GM23338 (cell line): Measurements from ENCODE around the gene C16orf74. TPM values are rescaled to one million over a fixed set of nuclear protein-coding genes. Genes with fewer than 3 reads are reported as not detected.

Source experiments
- ATAC-seq: fragments of 200-7000 bp; cut with Tn5 transposase; 3 replicates; pipeline ENCODE4 v1.9.1; 2020
- DNase-seq: peaks from one replicate; pipeline ENCODE4 v3.0.0-alpha.2; 2015; ENCODE audit warnings: low spot score
- H2AFZ ChIP-seq: fragments of 200-600 bp; sonication (generic); 2 replicates; pipeline ENCODE4 v1.8.0; 2016; ENCODE audit warnings: antibody characterized with exemption, mild to moderate bottlenecking, moderate library complexity
- H3F3A ChIP-seq: fragments of 200-600 bp; sonication (generic); replicated peaks from 2 replicates; pipeline ENCODE4 v1.8.0; 2017; ENCODE audit warnings: antibody characterized with exemption, mixed run types, low read depth
- H3K27ac ChIP-seq: fragments of 200-600 bp; sonication (generic); 2 replicates; pipeline ENCODE4 v1.6.1; 2016; ENCODE audit warnings: low read depth
- H3K27me3 ChIP-seq: fragments of 200-600 bp; sonication (generic); 2 replicates; pipeline ENCODE4 v1.8.0; 2016; ENCODE audit warnings: mild to moderate bottlenecking, mixed run types, moderate library complexity; ENCODE audit not compliant: insufficient read depth
- H3K36me3 ChIP-seq: fragments of 200-600 bp; sonication (generic); 2 replicates; pipeline ENCODE4 v1.8.0; 2016; ENCODE audit warnings: mild to moderate bottlenecking; ENCODE audit not compliant: insufficient read depth
- H3K4me1 ChIP-seq: fragments of 200-600 bp; sonication (generic); 2 replicates; pipeline ENCODE4 v1.8.0; 2016; ENCODE audit warnings: mild to moderate bottlenecking, moderate library complexity; ENCODE audit not compliant: insufficient read depth
- H3K4me2 ChIP-seq: fragments of 200-600 bp; sonication (generic); 2 replicates; pipeline ENCODE4 v1.7.1; 2017; ENCODE audit warnings: mixed run types
- H3K4me3 ChIP-seq: fragments of 200-600 bp; sonication (generic); 2 replicates; pipeline ENCODE4 v1.6.1; 2016; ENCODE audit warnings: mixed run types
- H3K79me2 ChIP-seq: fragments of 200-600 bp; sonication (generic); replicated peaks from 2 replicates; pipeline ENCODE4 v1.8.0; 2017; ENCODE audit warnings: mild to moderate bottlenecking; ENCODE audit not compliant: insufficient read depth
- H3K9me2 ChIP-seq: fragments of 200-600 bp; sonication (generic); 2 replicates; pipeline ENCODE4 v1.8.0; 2017; ENCODE audit not compliant: insufficient read depth
- H4K20me1 ChIP-seq: fragments of 200-600 bp; sonication (generic); replicated peaks from 2 replicates; pipeline ENCODE4 v1.8.0; 2017; ENCODE audit warnings: mild to moderate bottlenecking; ENCODE audit not compliant: insufficient read depth
- H3K27ac Mint-ChIP-seq: 2 replicates; pipeline ENCODE4 v1.8.0; 2020; ENCODE audit warnings: inconsistent platforms, mild to moderate bottlenecking, moderate library complexity, mixed read lengths
- H3K27me3 Mint-ChIP-seq: 3 replicates; pipeline ENCODE4 v1.8.0; 2022; ENCODE audit warnings: low read depth, mild to moderate bottlenecking, moderate library complexity, mixed read lengths, inconsistent platforms; ENCODE audit not compliant: insufficient read depth, poor library complexity
- H3K36me3 Mint-ChIP-seq: 3 replicates; pipeline ENCODE4 v1.8.0; 2021; ENCODE audit warnings: low read depth, mild to moderate bottlenecking, inconsistent platforms, moderate library complexity, mixed read lengths
- H3K4me1 Mint-ChIP-seq: 3 replicates; pipeline ENCODE4 v1.8.0; 2020; ENCODE audit warnings: mild to moderate bottlenecking, inconsistent platforms, mixed read lengths
- H3K4me3 Mint-ChIP-seq: 3 replicates; pipeline ENCODE4 v1.8.0; 2021; ENCODE audit warnings: moderate library complexity, mild to moderate bottlenecking, inconsistent platforms, mixed read lengths
- H3K9me3 Mint-ChIP-seq: 3 replicates; pipeline ENCODE4 v1.8.0; 2020; ENCODE audit warnings: moderate library complexity, mild to moderate bottlenecking, inconsistent platforms, mixed read lengths
- CREB1 ChIP-seq: fragments of 250-450 bp; sonication (Bioruptor Pico); IDR thresholded peaks from 2 replicates; pipeline ENCODE4 v1.5.0; 2020; ENCODE audit warnings: low read depth, mild to moderate bottlenecking, moderate library complexity
- ETS1 ChIP-seq: IDR thresholded peaks from 2 replicates; pipeline ENCODE4 v1.6.1; 2016; ENCODE audit warnings: antibody characterized with exemption
- EZH2 ChIP-seq: fragments of 200-600 bp; sonication (generic); IDR thresholded peaks from one replicate; pipeline ENCODE4 v1.8.0; 2017; ENCODE audit warnings: antibody characterized with exemption, mild to moderate bottlenecking, low read depth; ENCODE audit not compliant: unreplicated experiment
- EZH2phosphoT487 ChIP-seq: fragments of 200-600 bp; sonication (generic); IDR thresholded peaks from one replicate; pipeline ENCODE4 v1.8.1; 2018; ENCODE audit warnings: antibody characterized with exemption; ENCODE audit not compliant: unreplicated experiment
- JUNB ChIP-seq: IDR thresholded peaks from one replicate; pipeline ENCODE4 v1.6.1; 2016; ENCODE audit warnings: antibody characterized with exemption; ENCODE audit not compliant: unreplicated experiment
- NANOG ChIP-seq: IDR thresholded peaks from 2 replicates; pipeline ENCODE4 v1.6.1; 2016; ENCODE audit warnings: antibody characterized with exemption, borderline replicate concordance
- REST ChIP-seq: IDR thresholded peaks from one replicate; pipeline ENCODE4 v1.6.1; 2018; ENCODE audit warnings: antibody characterized with exemption; ENCODE audit not compliant: unreplicated experiment
- STAT1 ChIP-seq: IDR thresholded peaks from one replicate; pipeline ENCODE4 v1.6.1; 2016; ENCODE audit warnings: antibody characterized with exemption; ENCODE audit not compliant: unreplicated experiment
- ZNF114 ChIP-seq: fragments of 250-450 bp; sonication (Bioruptor Pico); IDR thresholded peaks from 2 replicates; pipeline ENCODE4 v1.5.0; 2020; ENCODE audit warnings: mild to moderate bottlenecking, moderate library complexity
- ZNF331 ChIP-seq: fragments of 250-450 bp; sonication (Bioruptor Pico); IDR thresholded peaks from 2 replicates; pipeline ENCODE4 v1.5.0; 2020; ENCODE audit warnings: low read depth, mild to moderate bottlenecking, moderate library complexity
- ZNF462 ChIP-seq: fragments of 250-450 bp; sonication (Bioruptor Pico); IDR thresholded peaks from 2 replicates; pipeline ENCODE4 v1.5.0; 2020; ENCODE audit warnings: mild to moderate bottlenecking, moderate library complexity
- polyA plus RNA-seq: library from polyadenylated mRNA; unstranded; fragments of >200 nt; fragmentation: Nextera tagmentation; extraction: Ambion mirVana; gene quantifications from 2 replicates; pipeline ENCODE4 v1.2.1, GENCODE V29; 2016
- total RNA-seq: library from RNA; depleted of rRNA; stranded (reverse); fragments of >200 nt; shearing (Covaris generic); gene quantifications from 2 replicates; pipeline ENCODE4 v1.2.3, GENCODE V29; 2014

The C16orf74 gene
- total and polyA plus RNA-seq, 2 experiments from 2014 or later, result 12.1 to 19.1 TPM

GRCh38 chr16:85720302-85720637 lies 30.6 kb downstream of the C16orf74 start (continued):
- no peak for TF ChIP-seq ZNF462 (CRISPR knock-in tag)
- no peak for TF ChIP-seq EZH2phosphoT487
- no peak for TF ChIP-seq EZH2

- Histone ChIP-seq H3K36me3 (no peaks in the 10 kb centered on the region), H3K27ac (no peak overlapping the region), H3K27me3 (no peaks in the 10 kb centered on the region), H3K4me1 (no peaks in the 10 kb centered on the region; the same call in 1 of the 2 replicates), H3K4me3 (no peak overlapping the region), H3K4me2 (no peak overlapping the region), H3K79me2 (no peaks in the 10 kb centered on the region), H4K20me1 (0 out of 2 replicates have a peak, but pooled peaks cover 4% of the 10 kb centered on the region), H3K9me2 (no peaks in the 10 kb centered on the region), H2AFZ (no peak overlapping the region), H3F3A (peaks cover 5% of the 10 kb centered on the region)
- H3K36me3 Mint-ChIP-seq, result no peaks in the 10 kb centered on the region
- no peak overlapping the region for H3K4me3 Mint-ChIP-seq
- H3K27ac Mint-ChIP-seq, result no peak overlapping the region
- DNase-seq (no peak), ATAC-seq (no peak)
- TF ChIP-seq CREB1 (CRISPR knock-in tag) (no peak), STAT1 (no peak), NANOG (no peak), ZNF331 (no peak), REST (no peak), ZNF114 (CRISPR knock-in tag) (no peak), EZH2 (no peak), EZH2phosphoT487 (no peak), JUNB (no peak), ETS1 (no peak)
- H3K4me1 Mint-ChIP-seq, result peaks cover 12% of the 10 kb centered on the region
- H3K27me3 Mint-ChIP-seq, result peaks cover 12% of the 10 kb centered on the region
- H3K9me3 Mint-ChIP-seq, result no peaks in the 10 kb centered on the region
Observed at GRCh38 chr16:85719605-85720301, 31.1 kb downstream of the C16orf74 start.
